Neural cell (in vitro differentiated cells): ENCODE data around the gene MAML2.

Experiments used
- EP300 ChIP-seq: fragments of 450-650 bp; conservative IDR thresholded peaks from 2 replicates; pipeline ENCODE4 v1.6.1; 2014; ENCODE audit warnings: antibody characterized with exemption, mild to moderate bottlenecking, moderate library complexity; ENCODE audit not compliant: poor library complexity, severe bottlenecking
- EZH2 ChIP-seq: fragments of 200-600, 300-800 bp; shearing (Covaris generic), sonication (generic); IDR thresholded peaks from 2 replicates; pipeline ENCODE4 v1.6.1; 2014; ENCODE audit warnings: antibody characterized with exemption, low read length, borderline replicate concordance, mild to moderate bottlenecking; ENCODE audit not compliant: insufficient read depth, poor library complexity, severe bottlenecking
- POLR2AphosphoS5 ChIP-seq: IDR thresholded peaks from 2 replicates; pipeline ENCODE4 v1.6.1; 2012
- RAD21 ChIP-seq: fragments of 450-650 bp; conservative IDR thresholded peaks from 2 replicates; pipeline ENCODE4 v1.6.1; 2014; ENCODE audit warnings: antibody characterized with exemption, mild to moderate bottlenecking, moderate library complexity
- TAF1 ChIP-seq: IDR thresholded peaks from 2 replicates; pipeline ENCODE4 v1.6.1; 2012; ENCODE audit warnings: low read depth
- TF ChIP-seq, protein P1 (sequence below): fragments of 450-650 bp; IDR thresholded peaks from 2 replicates; pipeline ENCODE4 v1.5.1; 2014; ENCODE audit warnings: antibody characterized with exemption, mild to moderate bottlenecking, moderate library complexity; ENCODE audit not compliant: poor library complexity, severe bottlenecking

DNA sequence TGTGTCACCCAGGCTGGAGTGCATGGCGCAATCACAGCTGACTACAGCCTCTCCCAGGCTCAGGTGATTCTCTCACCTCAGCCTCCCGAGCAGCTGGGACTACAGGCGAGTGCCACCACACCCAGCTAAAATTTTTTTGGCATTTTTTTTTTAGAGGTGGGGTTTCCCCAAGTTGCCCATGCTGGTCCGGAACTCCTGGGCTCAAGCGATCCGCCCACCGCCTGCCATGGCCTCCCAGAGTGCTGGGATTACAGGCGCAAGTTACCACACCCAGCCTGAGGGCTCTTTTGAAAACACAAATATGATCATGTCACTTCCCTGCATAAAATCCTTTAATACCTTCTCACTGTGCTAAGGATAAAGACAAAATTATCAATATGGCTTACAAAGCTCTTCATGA is 88.1 kb downstream of the MAML2 start:
- TF ChIP-seq, protein P1, sequence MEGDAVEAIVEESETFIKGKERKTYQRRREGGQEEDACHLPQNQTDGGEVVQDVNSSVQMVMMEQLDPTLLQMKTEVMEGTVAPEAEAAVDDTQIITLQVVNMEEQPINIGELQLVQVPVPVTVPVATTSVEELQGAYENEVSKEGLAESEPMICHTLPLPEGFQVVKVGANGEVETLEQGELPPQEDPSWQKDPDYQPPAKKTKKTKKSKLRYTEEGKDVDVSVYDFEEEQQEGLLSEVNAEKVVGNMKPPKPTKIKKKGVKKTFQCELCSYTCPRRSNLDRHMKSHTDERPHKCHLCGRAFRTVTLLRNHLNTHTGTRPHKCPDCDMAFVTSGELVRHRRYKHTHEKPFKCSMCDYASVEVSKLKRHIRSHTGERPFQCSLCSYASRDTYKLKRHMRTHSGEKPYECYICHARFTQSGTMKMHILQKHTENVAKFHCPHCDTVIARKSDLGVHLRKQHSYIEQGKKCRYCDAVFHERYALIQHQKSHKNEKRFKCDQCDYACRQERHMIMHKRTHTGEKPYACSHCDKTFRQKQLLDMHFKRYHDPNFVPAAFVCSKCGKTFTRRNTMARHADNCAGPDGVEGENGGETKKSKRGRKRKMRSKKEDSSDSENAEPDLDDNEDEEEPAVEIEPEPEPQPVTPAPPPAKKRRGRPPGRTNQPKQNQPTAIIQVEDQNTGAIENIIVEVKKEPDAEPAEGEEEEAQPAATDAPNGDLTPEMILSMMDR, result no peak
- no peak for TF ChIP-seq RAD21
- TF ChIP-seq EZH2, result no peak
- no peak for TF ChIP-seq EP300
- TF ChIP-seq TAF1, result no peak
- no peak for TF ChIP-seq POLR2AphosphoS5
